Keratinocyte (primary cell): ENCODE measurements around the gene MFSD2A. TPM values are rescaled to one million over a fixed set of nuclear protein-coding genes. Genes with fewer than 3 reads are reported as not detected.
A peak's percentile ranks its signal among the peaks of the same experiment; 100 is the strongest.

Source experiments
- DNase-seq: peaks from one replicate; pipeline ENCODE4 v3.0.0-alpha.2; 2011; ENCODE audit warnings: low read depth, missing footprints, low spot score
- FAIRE-seq: peaks from 2 replicates; lab custom pipeline; 2011; peaks lifted over from hg19 to GRCh38; lab: Jason Lieb, UNC
- H2AFZ ChIP-seq: 2 replicates; pipeline ENCODE4 v1.6.0; 2012; ENCODE audit warnings: low read length, control low read depth, inconsistent platforms; ENCODE audit not compliant: control insufficient read depth
- H3K27ac ChIP-seq: 2 replicates; pipeline ENCODE4 v1.5.1; 2011; ENCODE audit warnings: low read length; ENCODE audit not compliant: control insufficient read depth, insufficient read depth
- H3K27me3 ChIP-seq: 3 replicates; pipeline ENCODE4 v1.6.0; 2011; ENCODE audit warnings: low read length; ENCODE audit not compliant: control insufficient read depth, insufficient read depth; ENCODE audit errors: extremely low read depth
- H3K36me3 ChIP-seq, 2 experiments: 2 replicates in 1 of 2; 3 replicates in 1 of 2; pipeline ENCODE4 v1.5.1; 2011; ENCODE audit warnings: low read length in 2 of 2, mild to moderate bottlenecking in 1 of 2; ENCODE audit not compliant: control insufficient read depth in 2 of 2, insufficient read depth in 2 of 2; ENCODE audit errors: extremely low read depth in 1 of 2
- H3K4me1 ChIP-seq: 3 replicates; pipeline ENCODE4 v1.5.1; 2011; ENCODE audit warnings: low read length; ENCODE audit not compliant: control insufficient read depth, insufficient read depth; ENCODE audit errors: extremely low read depth
- H3K4me2 ChIP-seq: 3 replicates; pipeline ENCODE4 v1.6.0; 2011; ENCODE audit warnings: low read depth, low read length; ENCODE audit not compliant: control insufficient read depth, insufficient read depth; ENCODE audit errors: extremely low read depth
- H3K4me3 ChIP-seq, 3 experiments: fragments of 200-600 bp in 1 of 3; sonication (generic) in 1 of 3; 2 replicates in 2 of 3; 3 replicates in 1 of 3; pipeline ENCODE4 v1.5.1; 2011 to 2016; ENCODE audit warnings: low read length in 3 of 3, mild to moderate bottlenecking in 3 of 3, control low read depth in 2 of 3, inconsistent platforms in 1 of 3, low read depth in 1 of 3, mixed read lengths in 1 of 3, mixed run types in 1 of 3, moderate library complexity in 1 of 3; ENCODE audit not compliant: control insufficient read depth in 2 of 3, insufficient read depth in 2 of 3; ENCODE audit errors: extremely low read depth in 1 of 3
- H3K79me2 ChIP-seq: 2 replicates; pipeline ENCODE4 v1.6.0; 2012; ENCODE audit warnings: low read length; ENCODE audit not compliant: control insufficient read depth, insufficient read depth
- H3K9ac ChIP-seq: 3 replicates; pipeline ENCODE4 v1.6.0; 2011; ENCODE audit warnings: low read length; ENCODE audit not compliant: control insufficient read depth, insufficient read depth; ENCODE audit errors: extremely low read depth
- H3K9me1 ChIP-seq: 3 replicates; pipeline ENCODE4 v1.6.0; 2011; ENCODE audit warnings: low read length; ENCODE audit not compliant: control insufficient read depth, insufficient read depth; ENCODE audit errors: extremely low read depth
- H3K9me3 ChIP-seq: 2 replicates; pipeline ENCODE4 v1.5.1; 2012; ENCODE audit warnings: low read depth, low read length; ENCODE audit not compliant: control insufficient read depth
- H4K20me1 ChIP-seq: 3 replicates; pipeline ENCODE4 v1.6.0; 2011; ENCODE audit warnings: low read length; ENCODE audit not compliant: control insufficient read depth, insufficient read depth; ENCODE audit errors: extremely low read depth
- CTCF ChIP-seq, 3 experiments: IDR thresholded peaks in 1 of 3; conservative IDR thresholded peaks in 1 of 3; optimal IDR thresholded peaks in 1 of 3; 2 replicates in 2 of 3; 3 replicates in 1 of 3; pipeline versions ENCODE3 to v1.5.1; 2011; ENCODE audit warnings: low read length in 3 of 3, mild to moderate bottlenecking in 3 of 3, moderate library complexity in 2 of 3, control low read depth in 1 of 3, inconsistent platforms in 1 of 3; ENCODE audit not compliant: insufficient read depth in 2 of 3; ENCODE audit errors: extremely low read depth in 1 of 3
- EZH2 ChIP-seq: IDR thresholded peaks from one replicate; pipeline ENCODE4 v1.6.1; 2012; ENCODE audit warnings: inconsistent platforms, mild to moderate bottlenecking, low read length, moderate library complexity
- dilution Hi-C: fragments of 300-500 bp; cut with MboI; formaldehyde crosslinking; loops from one replicate; pipeline ENCODE4 v1.7.0; 2020; ENCODE audit warnings: low sequenced_read_pairs; ENCODE audit not compliant: extremely low pct_ligation_motif_present
- polyA plus RNA-seq, 5 experiments: library from polyadenylated mRNA; depleted of rRNA in 3 of 5; stranded (reverse) in 3 of 5; stranded (forward) in 1 of 5; unstranded in 1 of 5; fragments of >200 nt; gene quantifications; 1 replicate in 1 of 5; 2 replicates in 3 of 5; 3 replicates in 1 of 5; pipeline versions ENCODE4 v1.2.1 to v1.2.3, GENCODE V29; 2011 to 2012; ENCODE audit warnings: missing spikeins in 2 of 5, low read depth in 1 of 5, low replicate concordance in 1 of 5

Gene MFSD2A
- polyA plus RNA-seq, 1 donor (not counting 4 experiments of a cell fraction or from before 2014, with no cell fraction given), result 50.1 TPM

GRCh38 chr1:39976732-39977131 is 21.8 kb downstream of the MFSD2A start:
- DNase-seq (no peak), FAIRE-seq (peak; percentile 77)
- H3K79me2 ChIP-seq, result no peaks in the 10 kb centered on the region
- H3K36me3 ChIP-seq, result no peaks in the 10 kb centered on the region
- H3K4me3 ChIP-seq, result no peak overlapping the region
- H3K9ac ChIP-seq, result peak overlapping the region; percentile 42
- no peaks in the 10 kb centered on the region for H3K27me3 ChIP-seq
- dilution Hi-C loops, result no loop called here
- no peaks in the 10 kb centered on the region for H3K9me1 ChIP-seq
- no peaks in the 10 kb centered on the region for H4K20me1 ChIP-seq
- H3K4me2 ChIP-seq, result peak overlapping the region; percentile 52
- H3K4me1 ChIP-seq, result peaks cover 39% of the 10 kb centered on the region
- TF ChIP-seq EZH2, result no peak
- no peak for TF ChIP-seq CTCF (optimal IDR thresholded peaks at IDR 0.05 in 1 of 3, IDR thresholded peaks at IDR 0.05 in 1 of 3, conservative IDR thresholded peaks at IDR 0.05 in 1 of 3; ENCODE audit: extremely low read depth in 1 of 3, insufficient read depth in 2 of 3, low read length in 3 of 3)
- H2AFZ ChIP-seq, result peak overlapping the region; percentile 28
- H3K27ac ChIP-seq, result peak overlapping the region; percentile 82
- no peaks in the 10 kb centered on the region for H3K9me3 ChIP-seq

- TF ChIP-seq EZH2, result no peak
- TF ChIP-seq CTCF (optimal IDR thresholded peaks at IDR 0.05 in 1 of 3, IDR thresholded peaks at IDR 0.05 in 1 of 3, conservative IDR thresholded peaks at IDR 0.05 in 1 of 3; ENCODE audit: extremely low read depth in 1 of 3, insufficient read depth in 2 of 3, low read length in 3 of 3), result no peak
- dilution Hi-C loops, result no loop called here
- H3K4me1 ChIP-seq, result peaks cover 44% of the 10 kb centered on the region
- H4K20me1 ChIP-seq, result no peaks in the 10 kb centered on the region
- H3K79me2 ChIP-seq, result no peaks in the 10 kb centered on the region
- no peaks in the 10 kb centered on the region for H3K9me3 ChIP-seq
- no peak overlapping the region for H2AFZ ChIP-seq
- no peak for DNase-seq
- H3K9ac ChIP-seq, result peak overlapping the region; percentile 42
- peak overlapping the region; percentile 52 for H3K4me2 ChIP-seq
- H3K9me1 ChIP-seq, result no peaks in the 10 kb centered on the region
- H3K27ac ChIP-seq, result peak overlapping the region; percentile 82
- FAIRE-seq, result peak; percentile 77
- H3K4me3 ChIP-seq, result no peak overlapping the region
- no peaks in the 10 kb centered on the region for H3K36me3 ChIP-seq
- no peaks in the 10 kb centered on the region for H3K27me3 ChIP-seq
Observed at GRCh38 chr1:39977202-39977601, 22.3 kb downstream of the MFSD2A start.
